Vagina (tissue), 2 donors: ENCODE measurements around the gene GATAD2B. TPM values are rescaled to one million over a fixed set of nuclear protein-coding genes. Genes with fewer than 3 reads are reported as not detected.

Experiments
- DNase-seq, 2 donors: peaks; one replicate each; pipeline ENCODE4 v3.0.0-alpha.2; 2017; ENCODE audit errors: extremely low spot score in 2 of 2
- H3K27ac ChIP-seq: fragments of 200-600 bp; sonication (generic); one replicate; pipeline ENCODE4 v1.5.1; 2019
- H3K27me3 ChIP-seq: fragments of 200-600 bp; sonication (generic); one replicate; pipeline ENCODE4 v1.5.1; 2019
- H3K36me3 ChIP-seq, 2 donors: fragments of 200-600 bp; sonication (generic); one replicate each; pipeline ENCODE4 v1.5.1; 2017 to 2019
- H3K4me1 ChIP-seq: fragments of 200-600 bp; sonication (generic); one replicate; pipeline ENCODE4 v1.5.1; 2019
- H3K4me3 ChIP-seq, 2 donors: fragments of 200-600 bp; sonication (generic); 1 replicate in 1 of 2; 2 replicates in 1 of 2; pipeline ENCODE4 v1.5.1; 2016 to 2019
- H3K9me3 ChIP-seq: fragments of 200-600 bp; sonication (generic); one replicate; pipeline ENCODE4 v1.5.1; 2019
- CTCF ChIP-seq, 3 experiments: fragments of 450-650 bp in 2 of 3; fragments of 200-600 bp in 1 of 3; sonication (generic) in 1 of 3; IDR thresholded peaks; one replicate each; pipeline ENCODE4 v1.5.1; 2017 to 2019; ENCODE audit warnings: antibody characterized with exemption in 3 of 3, mild to moderate bottlenecking in 2 of 3, moderate library complexity in 2 of 3
- POLR2A ChIP-seq, 2 donors: fragments of 450-650 bp; IDR thresholded peaks; one replicate each; pipeline ENCODE4 v1.6.1; 2017; ENCODE audit warnings: antibody characterized with exemption in 2 of 2, mild to moderate bottlenecking in 2 of 2, moderate library complexity in 2 of 2
- POLR2AphosphoS5 ChIP-seq, 2 donors: sonication (generic); formaldehyde crosslinking; IDR thresholded peaks; one replicate each; pipeline ENCODE4 v1.9.0; 2017; ENCODE audit warnings: antibody characterized with exemption in 2 of 2, mild to moderate bottlenecking in 2 of 2, low read depth in 1 of 2; ENCODE audit not compliant: insufficient read depth in 1 of 2
- intact Hi-C: fragments of 100-400 bp; cut with DNase I; formaldehyde crosslinking; loops from one replicate; pipeline ENCODE4 v1.15.1; 2023
- total RNA-seq: library from RNA; depleted of rRNA; stranded (reverse); fragments of >200 nt; gene quantifications from one replicate; pipeline ENCODE4 v1.2.3, GENCODE V29; 2016

The GATAD2B gene
- total RNA-seq, 1 donor from 2014 or later, result 24.1 TPM

GRCh38 chr1:153773096-153773921 is 149.5 kb downstream of the GATAD2B start:
- TF ChIP-seq POLR2A (IDR thresholded peaks at IDR 0.05) (no peak), CTCF (IDR thresholded peaks at IDR 0.05) (no peak), POLR2AphosphoS5 (IDR thresholded peaks at IDR 0.05; ENCODE audit: insufficient read depth in 1 of 2, low read depth in 1 of 2) (no peak)
- no peaks in the 10 kb centered on the region for H3K27me3 ChIP-seq
- peaks cover 0 to 35% of the 10 kb centered on the region in 2 donors for H3K36me3 ChIP-seq
- H3K4me3 ChIP-seq, result no peak overlapping the region
- peaks cover 55% of the 10 kb centered on the region for H3K4me1 ChIP-seq
- peak overlapping the region; percentile 91 for H3K27ac ChIP-seq
- intact Hi-C loops, result loop anchor here (5.0 kb wide), 1 partner anchor 96 kb away; the partner anchor contains the start of gene NPR1
- no peaks in the 10 kb centered on the region for H3K9me3 ChIP-seq
- no peak for DNase-seq

- H3K27me3 ChIP-seq, result no peaks in the 10 kb centered on the region
- H3K27ac ChIP-seq, result peak overlapping the region; percentile 37
- no peak overlapping the region for H3K4me3 ChIP-seq
- TF ChIP-seq CTCF (IDR thresholded peaks at IDR 0.05), result peak in 1 of 3 experiments; percentile 25
- no peak for TF ChIP-seq POLR2AphosphoS5 (IDR thresholded peaks at IDR 0.05; ENCODE audit: insufficient read depth in 1 of 2, low read depth in 1 of 2)
- no peaks in the 10 kb centered on the region for H3K9me3 ChIP-seq
- H3K4me1 ChIP-seq, result peaks cover 42% of the 10 kb centered on the region
- DNase-seq, result no peak
- peaks cover 0 to 47% of the 10 kb centered on the region in 2 donors for H3K36me3 ChIP-seq
- intact Hi-C loops, result loop anchor here (5.0 kb wide), 1 partner anchor 95 kb away; the partner anchor contains the start of gene NPR1
Measured at GRCh38 chr1:153771841-153772593, 150.8 kb downstream of the GATAD2B start.

GRCh38 chr1:153771261-153771660 is 151.5 kb downstream of the GATAD2B start:
- intact Hi-C loops, result loop anchor here (5.0 kb wide), 1 partner anchor 94 kb away; the partner anchor contains the start of gene NPR1

GRCh38 chr1:153770797-153771196 is 152.0 kb downstream of the GATAD2B start:
- Histone ChIP-seq H3K27ac (peak overlapping the region; percentile 2), H3K36me3 (peaks cover 0 to 47% of the 10 kb centered on the region in 2 donors), H3K27me3 (no peaks in the 10 kb centered on the region), H3K4me1 (peaks cover 30% of the 10 kb centered on the region), H3K4me3 (no peak overlapping the region), H3K9me3 (no peaks in the 10 kb centered on the region)
- no peak for DNase-seq
- TF ChIP-seq POLR2A (IDR thresholded peaks at IDR 0.05), result no peak
- TF ChIP-seq CTCF (IDR thresholded peaks at IDR 0.05), result no peak
- no peak for TF ChIP-seq POLR2AphosphoS5 (IDR thresholded peaks at IDR 0.05; ENCODE audit: insufficient read depth in 1 of 2, low read depth in 1 of 2)
- intact Hi-C loops, result loop anchor here (5.0 kb wide), 1 partner anchor 93 kb away; the partner anchor contains the start of gene NPR1

More at GRCh38 chr1:153771261-153771660, 151.5 kb downstream of the GATAD2B start:
- no peak for DNase-seq
- no peaks in the 10 kb centered on the region for H3K27me3 ChIP-seq
- no peak for TF ChIP-seq POLR2A (IDR thresholded peaks at IDR 0.05)
- no peak for TF ChIP-seq CTCF (IDR thresholded peaks at IDR 0.05)
- no peak for TF ChIP-seq POLR2AphosphoS5 (IDR thresholded peaks at IDR 0.05; ENCODE audit: insufficient read depth in 1 of 2, low read depth in 1 of 2)
- H3K36me3 ChIP-seq, result peaks cover 0 to 47% of the 10 kb centered on the region in 2 donors
- H3K9me3 ChIP-seq, result no peaks in the 10 kb centered on the region
- H3K4me1 ChIP-seq, result peaks cover 35% of the 10 kb centered on the region
- H3K4me3 ChIP-seq, result no peak overlapping the region
- H3K27ac ChIP-seq, result peak overlapping the region; percentile 2
